ENCODE results near the gene KRTAP9-9. TPM values are rescaled to one million over a fixed set of nuclear protein-coding genes. Genes with fewer than 3 reads are reported as not detected.

The KRTAP9-9 gene
- total and polyA plus RNA-seq, 2 of the 8 experiments (the other 6 are each of a cell fraction or from before 2014, with no cell fraction given) = not detected

DNA sequence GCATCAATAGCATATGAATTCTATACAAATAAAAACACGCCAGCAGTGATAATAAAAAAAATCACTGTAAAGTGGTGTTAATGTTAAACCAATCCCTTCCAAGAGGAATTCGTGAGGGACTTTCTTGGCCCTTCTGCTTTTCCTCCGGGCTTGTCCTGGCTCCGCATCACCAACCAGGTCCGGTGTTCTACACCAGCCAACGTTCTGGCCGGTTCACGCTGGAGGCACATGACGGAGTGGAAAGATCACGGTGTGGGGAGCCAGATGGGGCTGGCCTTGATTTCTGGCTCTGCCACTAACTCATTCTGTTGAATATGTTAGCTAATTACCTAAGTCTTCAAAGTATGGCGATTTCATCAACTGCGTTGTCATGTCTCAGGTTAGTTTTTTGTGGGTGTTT, 48.9 kb downstream of the KRTAP9-9 start:
- Histone ChIP-seq H4K91ac (replicated peaks; ENCODE audit: insufficient read length, low read length) (no peak overlapping the region), H2BK20ac (ENCODE audit: low read length) (no peak overlapping the region), H3K9me3 (ENCODE audit: insufficient read depth in 2 of 2, low read depth in 1 of 2, low read length in 1 of 2) (no peaks in the 10 kb centered on the region), H4K20me1 (replicated peaks in 1 of 2; ENCODE audit: control insufficient read depth in 1 of 2, insufficient read depth in 2 of 2, low read length in 2 of 2) (no peaks in the 10 kb centered on the region), H2AK5ac (ENCODE audit: low read depth, low read length) (no peak overlapping the region), H3K36me3 (ENCODE audit: control insufficient read depth in 2 of 4, insufficient read depth in 4 of 4, low read length in 3 of 4) (no peaks in the 10 kb centered on the region), H3K56ac (replicated peaks; ENCODE audit: insufficient read length, low read depth, low read length) (no peak overlapping the region), H2BK5ac (ENCODE audit: low read depth, low read length) (no peak overlapping the region), H3K4me2 (ENCODE audit: insufficient read depth in 1 of 2, low read depth in 2 of 2, low read length in 2 of 2) (no peak overlapping the region), H3K14ac (ENCODE audit: insufficient read length) (no peak overlapping the region), H4K5ac (ENCODE audit: insufficient read length, low read depth, low read length) (no peak overlapping the region), H3K23ac (ENCODE audit: insufficient read length) (no peak overlapping the region), H3K18ac (ENCODE audit: extremely low read depth, low read length) (no peak overlapping the region), H3K79me1 (ENCODE audit: low read depth, low read length) (no peaks in the 10 kb centered on the region), H3K27ac (ENCODE audit: low read depth, low read length) (no peak overlapping the region), H3K4me1 (replicated peaks in 1 of 4; ENCODE audit: control insufficient read depth in 3 of 4, insufficient read depth in 4 of 4, low read length in 3 of 4) (no peaks in the 10 kb centered on the region; a peak in 2 of 7 replicates), H2BK120ac (replicated peaks; ENCODE audit: low read depth, low read length) (no peak overlapping the region), H3K4me3 (ENCODE audit: extremely low read depth in 1 of 4, insufficient read depth in 2 of 4, low read depth in 3 of 4, low read length in 4 of 4) (no peak overlapping the region), H2AFZ (ENCODE audit: low read length) (no peak overlapping the region), H3K4ac (replicated peaks; ENCODE audit: insufficient read length, low read depth, low read length) (no peak overlapping the region), H3K79me2 (ENCODE audit: control insufficient read depth in 1 of 2, insufficient read depth in 2 of 2, low read length in 2 of 2) (no peaks in the 10 kb centered on the region), H3K23me2 (ENCODE audit: low read depth, low read length) (no peaks in the 10 kb centered on the region; the same call in 1 of the 2 replicates), H3K9ac (replicated peaks in 1 of 4; ENCODE audit: extremely low read depth in 1 of 4, low read depth in 3 of 4, low read length in 3 of 4) (no peak overlapping the region), H2BK12ac (ENCODE audit: low read depth, low read length) (no peak overlapping the region), H2BK15ac (ENCODE audit: low read length) (no peak overlapping the region), H3K27me3 (replicated peaks in 1 of 4; ENCODE audit: control insufficient read depth in 3 of 4, extremely low read depth in 1 of 4, insufficient read depth in 3 of 4, low read length in 3 of 4) (no peaks in the 10 kb centered on the region; a peak in 2 of 7 replicates), H4K8ac (ENCODE audit: extremely low read depth, insufficient read depth, low read length) (no peak overlapping the region)
- CTCF ChIA-PET (ENCODE audit: partially characterized antibody) = interaction anchor here (1.3 kb wide), 1 partner anchor 18 kb away, joined by 4 read pairs; no protein-coding TSS in a partner anchor
- POLR2A ChIA-PET (ENCODE audit: partially characterized antibody) = no interaction called here
- FAIRE-seq (no peak), DNase-seq (ENCODE audit: low read depth in 1 of 2, low spot score in 2 of 2) (no peak)
- TF ChIP-seq NRF1 (IDR thresholded peaks at IDR 0.05; ENCODE audit: low read depth, low read length) = no peak
- TF ChIP-seq SAP30 (IDR thresholded peaks at IDR 0.05; ENCODE audit: insufficient read depth, insufficient replicate concordance, low read length) = no peak
- TF ChIP-seq NANOG (IDR thresholded peaks at IDR 0.05; ENCODE audit: insufficient read depth, low read depth, low read length, poor library complexity, severe bottlenecking) = no peak
- TF ChIP-seq, protein P1, sequence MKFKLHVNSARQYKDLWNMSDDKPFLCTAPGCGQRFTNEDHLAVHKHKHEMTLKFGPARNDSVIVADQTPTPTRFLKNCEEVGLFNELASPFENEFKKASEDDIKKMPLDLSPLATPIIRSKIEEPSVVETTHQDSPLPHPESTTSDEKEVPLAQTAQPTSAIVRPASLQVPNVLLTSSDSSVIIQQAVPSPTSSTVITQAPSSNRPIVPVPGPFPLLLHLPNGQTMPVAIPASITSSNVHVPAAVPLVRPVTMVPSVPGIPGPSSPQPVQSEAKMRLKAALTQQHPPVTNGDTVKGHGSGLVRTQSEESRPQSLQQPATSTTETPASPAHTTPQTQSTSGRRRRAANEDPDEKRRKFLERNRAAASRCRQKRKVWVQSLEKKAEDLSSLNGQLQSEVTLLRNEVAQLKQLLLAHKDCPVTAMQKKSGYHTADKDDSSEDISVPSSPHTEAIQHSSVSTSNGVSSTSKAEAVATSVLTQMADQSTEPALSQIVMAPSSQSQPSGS (IDR thresholded peaks at IDR 0.05; ENCODE audit: low read length) = no peak
- no peak for TF ChIP-seq JUND (IDR thresholded peaks at IDR 0.05; ENCODE audit: low read length)
- TF ChIP-seq SIN3A (conservative IDR thresholded peaks at IDR 0.05 in 1 of 2, IDR thresholded peaks at IDR 0.05 in 1 of 2; ENCODE audit: low read depth in 1 of 2, low read length in 2 of 2) = no peak
- TF ChIP-seq BACH1 (IDR thresholded peaks at IDR 0.05; ENCODE audit: low read length) = no peak
- no peak for TF ChIP-seq KDM1A (IDR thresholded peaks at IDR 0.05; ENCODE audit: borderline replicate concordance, low read length)
- TF ChIP-seq GABPA (IDR thresholded peaks at IDR 0.05; ENCODE audit: borderline replicate concordance, insufficient read depth, low read length) = no peak
- TF ChIP-seq JUN (IDR thresholded peaks at IDR 0.05; ENCODE audit: low read depth, low read length) = no peak
- WGBS, 2 experiments (ENCODE audit: extremely low coverage in 1 of 2, insufficient coverage in 1 of 2, insufficient read length in 1 of 2, insufficient replicate concordance in 2 of 2, low coverage in 1 of 2, low lambda C conversion rate in 2 of 2, missing lambda C conversion rate in 1 of 2) = 85% methylated on average over 12 of the region's 12 CpGs; no CpG with 5 or more reads in 1 of the 2 experiments

All from H1 (cell line).